ENCODE data around the gene HIF1A. TPM values are rescaled to one million over a fixed set of nuclear protein-coding genes. Genes with fewer than 3 reads are reported as not detected.

The HIF1A gene
- total RNA-seq, 2 donors from 2014 or later, result 175 to 204 TPM

GRCh38 chr14:61661471-61662400 lies 33.6 kb upstream of the HIF1A start:
- H3K36me3 Mint-ChIP-seq (ENCODE audit: low read depth), result no peaks in the 10 kb centered on the region
- DNase-seq, result no peak
- H3K27me3 Mint-ChIP-seq, result no peaks in the 10 kb centered on the region
- peak; percentile 34 for ATAC-seq
- no peaks in the 10 kb centered on the region for H3K9me3 ChIP-seq (ENCODE audit: control insufficient read depth, low read length, poor library complexity, severe bottlenecking)
- H3K4me1 Mint-ChIP-seq, result peaks cover 40% of the 10 kb centered on the region
- peak overlapping the region; percentile 98 for H3K27ac Mint-ChIP-seq
- peak overlapping the region; percentile 78 for H3K4me3 Mint-ChIP-seq

DNA sequence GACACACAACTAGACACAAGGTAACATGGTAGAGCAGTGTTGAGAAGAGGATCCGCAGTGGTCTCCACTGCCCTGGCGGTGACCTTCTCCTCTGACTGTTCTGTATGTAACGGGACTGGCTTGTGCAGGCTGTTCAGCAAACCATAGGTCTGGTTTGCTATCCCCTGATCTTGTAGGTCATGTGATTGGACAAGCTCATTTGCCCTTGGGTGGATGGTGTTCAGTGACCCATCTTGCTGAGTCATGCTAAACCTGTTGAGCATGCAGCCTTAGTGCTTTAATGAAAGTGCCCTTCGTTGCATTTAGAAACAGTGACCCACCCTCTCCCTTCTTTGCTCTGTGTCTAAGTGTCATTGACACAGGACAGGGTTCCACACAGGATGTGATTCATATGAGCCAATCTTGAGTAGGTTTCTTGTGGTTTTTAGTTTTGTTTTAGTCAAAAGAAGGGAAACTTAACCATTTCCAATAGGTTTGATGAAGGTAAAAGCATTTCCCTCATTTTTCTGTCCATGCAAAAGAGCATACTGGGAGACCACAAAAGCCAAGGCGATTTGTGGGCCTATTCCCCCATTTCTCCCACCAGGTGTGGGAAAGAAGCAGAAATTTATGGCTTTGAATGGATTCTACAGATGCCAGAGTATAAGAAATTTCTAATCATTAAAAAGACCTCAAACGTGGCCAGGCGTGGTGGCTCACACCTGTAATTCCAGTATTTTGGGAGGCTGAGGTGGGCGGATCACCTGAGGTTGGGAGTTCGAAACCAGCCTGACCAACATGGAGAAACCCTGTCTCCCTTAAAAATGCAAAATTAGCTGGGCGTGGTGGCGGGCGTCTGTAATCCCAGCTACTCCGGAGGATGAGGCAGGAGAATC lies 32.6 kb upstream of the HIF1A start:
- Mint-ChIP-seq H3K4me1 (peaks cover 40% of the 10 kb centered on the region), H3K4me3 (peak overlapping the region; percentile 78)
- ATAC-seq, result peak; percentile 78

GRCh38 chr14:61663312-61663979 lies 31.9 kb upstream of the HIF1A start:
- H3K9me3 ChIP-seq (ENCODE audit: control insufficient read depth, low read length, poor library complexity, severe bottlenecking), result no peaks in the 10 kb centered on the region
- no peaks in the 10 kb centered on the region for H3K27me3 Mint-ChIP-seq
- DNase-seq (no peak), ATAC-seq (peak; percentile 18)
- H3K4me1 Mint-ChIP-seq, result peaks cover 40% of the 10 kb centered on the region
- H3K36me3 Mint-ChIP-seq (ENCODE audit: low read depth), result no peaks in the 10 kb centered on the region
- peak overlapping the region; percentile 78 for H3K4me3 Mint-ChIP-seq
- peak overlapping the region; percentile 98 for H3K27ac Mint-ChIP-seq

More for the DNA sequence above, 32.6 kb upstream of the HIF1A start:
- Mint-ChIP-seq H3K36me3 (ENCODE audit: low read depth) (no peaks in the 10 kb centered on the region), H3K27ac (peak overlapping the region; percentile 98), H3K27me3 (no peaks in the 10 kb centered on the region)
- no peaks in the 10 kb centered on the region for H3K9me3 ChIP-seq (ENCODE audit: control insufficient read depth, low read length, poor library complexity, severe bottlenecking)
- no peak for DNase-seq

- no peaks in the 10 kb centered on the region for H3K27me3 Mint-ChIP-seq
- H3K4me1 Mint-ChIP-seq, result peaks cover 21% of the 10 kb centered on the region
- no peak overlapping the region for H3K27ac Mint-ChIP-seq
- DNase-seq, result no peak
- H3K4me3 Mint-ChIP-seq, result no peak overlapping the region
- H3K9me3 ChIP-seq (ENCODE audit: control insufficient read depth, low read length, poor library complexity, severe bottlenecking), result no peaks in the 10 kb centered on the region
- no peaks in the 10 kb centered on the region for H3K36me3 Mint-ChIP-seq (ENCODE audit: low read depth)
- ATAC-seq, result no peak
Observed at GRCh38 chr14:61668282-61668681, 27.0 kb upstream of the HIF1A start.

DNA sequence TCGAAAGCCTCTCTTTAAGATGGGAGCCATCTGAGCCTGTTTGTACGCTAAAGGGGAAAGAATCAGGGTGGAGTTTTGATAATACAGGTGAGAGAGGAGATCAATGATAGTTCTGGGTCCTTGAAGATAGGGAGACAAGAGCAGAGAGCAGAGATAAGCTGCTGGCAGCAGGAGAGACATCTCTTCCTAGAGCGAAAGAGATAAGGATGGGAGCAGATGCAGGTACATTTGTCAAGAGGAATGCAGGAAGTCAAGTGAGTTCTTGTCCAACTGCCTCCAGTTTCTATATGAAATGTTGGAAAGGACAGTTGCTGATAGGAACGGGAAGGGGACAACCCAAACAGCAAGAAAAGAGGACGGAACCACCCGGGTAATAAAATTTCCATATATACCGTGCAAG lies 24.7 kb upstream of the HIF1A start:
- no peak overlapping the region for H3K4me3 Mint-ChIP-seq

GRCh38 chr14:61671082-61671481 lies 24.2 kb upstream of the HIF1A start:
- ATAC-seq (peak; percentile 97), DNase-seq (no peak)
- H3K4me3 Mint-ChIP-seq, result no peak overlapping the region
- H3K27me3 Mint-ChIP-seq, result no peaks in the 10 kb centered on the region
- H3K27ac Mint-ChIP-seq, result no peak overlapping the region
- H3K9me3 ChIP-seq (ENCODE audit: control insufficient read depth, low read length, poor library complexity, severe bottlenecking), result no peaks in the 10 kb centered on the region
- H3K4me1 Mint-ChIP-seq, result peaks cover 8% of the 10 kb centered on the region
- no peaks in the 10 kb centered on the region for H3K36me3 Mint-ChIP-seq (ENCODE audit: low read depth)

More for the DNA sequence above, 24.7 kb upstream of the HIF1A start:
- H3K9me3 ChIP-seq (ENCODE audit: control insufficient read depth, low read length, poor library complexity, severe bottlenecking), result no peaks in the 10 kb centered on the region
- Mint-ChIP-seq H3K27me3 (no peaks in the 10 kb centered on the region), H3K36me3 (ENCODE audit: low read depth) (no peaks in the 10 kb centered on the region), H3K4me1 (peaks cover 11% of the 10 kb centered on the region), H3K27ac (no peak overlapping the region)
- ATAC-seq (peak; percentile 12), DNase-seq (no peak)

- H3K9me3 ChIP-seq (ENCODE audit: control insufficient read depth, low read length, poor library complexity, severe bottlenecking), result no peaks in the 10 kb centered on the region
- no peak for DNase-seq
- no peak overlapping the region for H3K4me3 Mint-ChIP-seq
- no peaks in the 10 kb centered on the region for H3K27me3 Mint-ChIP-seq
- no peaks in the 10 kb centered on the region for H3K36me3 Mint-ChIP-seq (ENCODE audit: low read depth)
- no peak for ATAC-seq
- no peak overlapping the region for H3K27ac Mint-ChIP-seq
- H3K4me1 Mint-ChIP-seq, result peaks cover 8% of the 10 kb centered on the region
Observed at GRCh38 chr14:61672796-61673195, 22.5 kb upstream of the HIF1A start.

DNA sequence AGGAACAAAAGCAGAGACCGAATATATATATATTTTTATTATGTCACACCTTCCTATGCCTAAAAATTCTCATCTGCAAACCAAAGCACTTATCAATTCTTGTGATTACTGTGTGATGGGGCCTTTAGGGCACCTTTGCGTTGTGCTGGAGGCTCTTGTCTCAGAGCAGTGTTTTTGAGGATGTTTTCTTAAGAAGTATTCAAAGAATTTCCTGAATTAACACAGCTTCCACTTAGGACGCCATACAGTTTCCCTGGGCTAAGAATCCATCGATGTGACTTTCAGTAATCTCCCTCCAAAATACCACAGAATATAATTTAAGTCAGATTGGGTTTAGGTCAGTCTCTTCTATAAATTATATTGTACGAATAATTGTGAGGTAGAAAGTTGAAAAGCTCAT lies 22.0 kb upstream of the HIF1A start:
- H3K27ac Mint-ChIP-seq, result no peak overlapping the region
- DNase-seq (no peak), ATAC-seq (no peak)
- no peaks in the 10 kb centered on the region for H3K36me3 Mint-ChIP-seq (ENCODE audit: low read depth)
- no peaks in the 10 kb centered on the region for H3K9me3 ChIP-seq (ENCODE audit: control insufficient read depth, low read length, poor library complexity, severe bottlenecking)
- H3K27me3 Mint-ChIP-seq, result no peaks in the 10 kb centered on the region
- H3K4me3 Mint-ChIP-seq, result no peak overlapping the region
- peaks cover 8% of the 10 kb centered on the region for H3K4me1 Mint-ChIP-seq

- Mint-ChIP-seq H3K27ac (no peak overlapping the region), H3K27me3 (no peaks in the 10 kb centered on the region), H3K4me1 (peaks cover 10% of the 10 kb centered on the region), H3K4me3 (no peak overlapping the region), H3K36me3 (ENCODE audit: low read depth) (no peaks in the 10 kb centered on the region)
- no peaks in the 10 kb centered on the region for H3K9me3 ChIP-seq (ENCODE audit: control insufficient read depth, low read length, poor library complexity, severe bottlenecking)
- DNase-seq (no peak), ATAC-seq (no peak)
Observed at GRCh38 chr14:61675291-61675690, 20.0 kb upstream of the HIF1A start.

- H3K27ac Mint-ChIP-seq, result no peak overlapping the region
- no peaks in the 10 kb centered on the region for H3K27me3 Mint-ChIP-seq
- H3K4me1 Mint-ChIP-seq, result peaks cover 2% of the 10 kb centered on the region
- no peak for ATAC-seq
- H3K36me3 Mint-ChIP-seq (ENCODE audit: low read depth), result no peaks in the 10 kb centered on the region
- no peak overlapping the region for H3K4me3 Mint-ChIP-seq
- no peaks in the 10 kb centered on the region for H3K9me3 ChIP-seq (ENCODE audit: control insufficient read depth, low read length, poor library complexity, severe bottlenecking)
- no peak for DNase-seq
Observed at GRCh38 chr14:61677479-61677878, 17.8 kb upstream of the HIF1A start.

DNA sequence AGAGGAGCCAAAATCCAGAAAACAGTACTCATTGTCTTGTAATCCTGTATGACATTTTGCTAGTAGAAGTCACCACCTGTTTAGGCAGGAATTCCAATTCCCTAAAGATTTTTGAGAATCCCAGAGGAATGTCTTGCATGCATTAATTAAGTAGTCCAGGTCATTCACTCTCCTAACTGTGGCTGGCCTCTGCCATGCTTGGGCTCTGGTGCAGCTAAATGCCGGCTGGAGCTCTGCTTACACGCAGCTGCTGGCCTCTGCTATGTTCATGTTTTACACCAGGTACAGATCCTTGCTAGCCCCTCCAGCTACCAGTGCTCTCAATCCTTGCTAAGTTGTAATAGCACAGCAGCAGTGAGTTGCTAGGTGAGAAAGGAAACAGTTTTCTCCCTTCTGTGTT lies 16.3 kb upstream of the HIF1A start:
- peaks cover 4% of the 10 kb centered on the region for H3K4me1 Mint-ChIP-seq
- DNase-seq (no peak), ATAC-seq (no peak)
- no peak overlapping the region for H3K4me3 Mint-ChIP-seq
- no peaks in the 10 kb centered on the region for H3K36me3 Mint-ChIP-seq (ENCODE audit: low read depth)
- no peak overlapping the region for H3K27ac Mint-ChIP-seq
- no peaks in the 10 kb centered on the region for H3K27me3 Mint-ChIP-seq
- H3K9me3 ChIP-seq (ENCODE audit: control insufficient read depth, low read length, poor library complexity, severe bottlenecking), result no peaks in the 10 kb centered on the region

DNA sequence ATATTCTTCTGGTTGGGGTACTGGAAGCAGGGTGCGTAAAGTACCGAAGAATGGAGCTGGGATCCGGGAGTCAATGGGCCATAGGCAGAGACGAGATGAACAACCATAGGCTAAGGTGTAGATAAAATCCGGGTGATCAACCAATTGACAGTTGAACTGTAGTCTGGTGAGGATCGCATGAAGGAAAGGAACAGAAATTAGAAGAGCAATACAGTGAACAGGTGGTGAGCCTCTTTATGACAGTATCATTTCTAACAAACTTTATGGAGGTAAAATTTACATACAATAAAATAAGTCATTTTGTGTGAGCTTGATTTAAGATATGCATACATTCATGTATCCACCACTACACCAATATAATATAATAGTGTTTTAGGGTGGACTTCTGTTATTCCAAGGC lies 13.9 kb upstream of the HIF1A start:
- no peaks in the 10 kb centered on the region for H3K27me3 Mint-ChIP-seq
- no peaks in the 10 kb centered on the region for H3K9me3 ChIP-seq (ENCODE audit: control insufficient read depth, low read length, poor library complexity, severe bottlenecking)
- no peak overlapping the region for H3K4me3 Mint-ChIP-seq
- DNase-seq, result no peak
- peaks cover 4% of the 10 kb centered on the region for H3K4me1 Mint-ChIP-seq
- ATAC-seq, result no peak
- no peak overlapping the region for H3K27ac Mint-ChIP-seq
- H3K36me3 Mint-ChIP-seq (ENCODE audit: low read depth), result no peaks in the 10 kb centered on the region

GRCh38 chr14:61683108-61683507 lies 12.2 kb upstream of the HIF1A start:
- ATAC-seq (no peak), DNase-seq (no peak)
- Mint-ChIP-seq H3K27me3 (no peaks in the 10 kb centered on the region), H3K36me3 (ENCODE audit: low read depth) (no peaks in the 10 kb centered on the region), H3K4me1 (peaks cover 4% of the 10 kb centered on the region), H3K27ac (no peak overlapping the region), H3K4me3 (no peak overlapping the region)
- H3K9me3 ChIP-seq (ENCODE audit: control insufficient read depth, low read length, poor library complexity, severe bottlenecking), result no peaks in the 10 kb centered on the region
